OCI-LY3 (cell line): ENCODE results near the gene VSNL1.
"Not testable (repeated sequence)": the region's sequence is repeated elsewhere in the genome, so short reads cannot be mapped to it uniquely, and the experiment has no call there.

Experiments used
- H2AFZ ChIP-seq: fragments of 200-600, 300-600 bp; shearing (Covaris generic); 2 replicates; pipeline ENCODE4 v1.6.0; 2014; ENCODE audit warnings: antibody characterized with exemption, low read depth, low read length
- H3K27ac ChIP-seq: fragments of 200-600, 300-600 bp; sonication (generic); 2 replicates; pipeline ENCODE4 v1.5.1; 2014; ENCODE audit warnings: mild to moderate bottlenecking, low read length, moderate library complexity, mixed read lengths
- H3K27me3 ChIP-seq: fragments of 200-600, 300-600 bp; sonication (generic); 2 replicates; pipeline ENCODE4 v1.6.1; 2014; ENCODE audit warnings: low read depth, low read length, mixed read lengths
- H3K36me3 ChIP-seq: fragments of 200-600, 300-600 bp; sonication (generic); replicated peaks from 2 replicates; pipeline ENCODE3; 2014; ENCODE audit warnings: low read depth, low read length, mixed read lengths
- H3K4me1 ChIP-seq: fragments of 300-600, 200-600 bp; sonication (generic); 2 replicates; pipeline ENCODE4 v1.6.1; 2014; ENCODE audit warnings: low read length, mixed read lengths
- H3K4me2 ChIP-seq: fragments of 200-600, 300-600 bp; sonication (generic); 2 replicates; pipeline ENCODE4 v1.6.1; 2014; ENCODE audit warnings: low read length, mixed read lengths
- H3K4me3 ChIP-seq: fragments of 300-600, 200-600 bp; sonication (generic); 2 replicates; pipeline ENCODE4 v1.5.1; 2014; ENCODE audit warnings: antibody characterized with exemption, mild to moderate bottlenecking, low read length, moderate library complexity
- H3K79me2 ChIP-seq: fragments of 300-600, 200-600 bp; shearing (Covaris generic); 2 replicates; pipeline ENCODE4 v1.6.1; 2014; ENCODE audit warnings: mild to moderate bottlenecking, low read length, mixed read lengths
- H3K9ac ChIP-seq: fragments of 300-600, 200-600 bp; shearing (Covaris generic); 2 replicates; pipeline ENCODE4 v1.6.0; 2014; ENCODE audit warnings: mild to moderate bottlenecking, low read length, moderate library complexity
- H3K9me3 ChIP-seq: fragments of 200-600, 300-600 bp; shearing (Covaris generic); 2 replicates; pipeline ENCODE4 v1.6.1; 2014; ENCODE audit warnings: low read length, mixed read lengths; ENCODE audit not compliant: insufficient read depth
- H4K20me1 ChIP-seq: fragments of 200-600, 300-600 bp; sonication (generic); 2 replicates; pipeline ENCODE4 v1.6.1; 2016; ENCODE audit warnings: low read length, mixed read lengths; ENCODE audit not compliant: insufficient read depth
- EZH2phosphoT487 ChIP-seq: fragments of 200-600 bp; shearing (Covaris generic); IDR thresholded peaks from 2 replicates; pipeline ENCODE4 v1.6.1; 2018; ENCODE audit warnings: antibody characterized with exemption, mixed run types, low read depth
- TF ChIP-seq, protein P1 (sequence below): fragments of 200-600, 300-600 bp; sonication (generic); IDR thresholded peaks from 2 replicates; pipeline ENCODE4 v1.5.1; 2014; ENCODE audit warnings: antibody characterized with exemption, low read length, low read depth

VSNL1 gene

GRCh38 chr2:17557596-17557995 is 17.1 kb downstream of the VSNL1 start:
- H3K79me2 ChIP-seq = no peaks in the 10 kb centered on the region

GRCh38 chr2:17558053-17558452 is 17.6 kb downstream of the VSNL1 start:
- no peak overlapping the region for H2AFZ ChIP-seq
- no peak overlapping the region for H3K27ac ChIP-seq
- no peaks in the 10 kb centered on the region for H3K27me3 ChIP-seq
- no peak overlapping the region for H3K4me2 ChIP-seq
- no peaks in the 10 kb centered on the region for H4K20me1 ChIP-seq
- no peak overlapping the region for H3K4me3 ChIP-seq
- no peaks in the 10 kb centered on the region for H3K4me1 ChIP-seq
- no peaks in the 10 kb centered on the region for H3K9me3 ChIP-seq
- no peaks in the 10 kb centered on the region for H3K79me2 ChIP-seq
- no peak overlapping the region for H3K9ac ChIP-seq
- no peaks in the 10 kb centered on the region for H3K36me3 ChIP-seq
- TF ChIP-seq EZH2phosphoT487 = no peak
- TF ChIP-seq, protein P1, sequence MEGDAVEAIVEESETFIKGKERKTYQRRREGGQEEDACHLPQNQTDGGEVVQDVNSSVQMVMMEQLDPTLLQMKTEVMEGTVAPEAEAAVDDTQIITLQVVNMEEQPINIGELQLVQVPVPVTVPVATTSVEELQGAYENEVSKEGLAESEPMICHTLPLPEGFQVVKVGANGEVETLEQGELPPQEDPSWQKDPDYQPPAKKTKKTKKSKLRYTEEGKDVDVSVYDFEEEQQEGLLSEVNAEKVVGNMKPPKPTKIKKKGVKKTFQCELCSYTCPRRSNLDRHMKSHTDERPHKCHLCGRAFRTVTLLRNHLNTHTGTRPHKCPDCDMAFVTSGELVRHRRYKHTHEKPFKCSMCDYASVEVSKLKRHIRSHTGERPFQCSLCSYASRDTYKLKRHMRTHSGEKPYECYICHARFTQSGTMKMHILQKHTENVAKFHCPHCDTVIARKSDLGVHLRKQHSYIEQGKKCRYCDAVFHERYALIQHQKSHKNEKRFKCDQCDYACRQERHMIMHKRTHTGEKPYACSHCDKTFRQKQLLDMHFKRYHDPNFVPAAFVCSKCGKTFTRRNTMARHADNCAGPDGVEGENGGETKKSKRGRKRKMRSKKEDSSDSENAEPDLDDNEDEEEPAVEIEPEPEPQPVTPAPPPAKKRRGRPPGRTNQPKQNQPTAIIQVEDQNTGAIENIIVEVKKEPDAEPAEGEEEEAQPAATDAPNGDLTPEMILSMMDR = no peak

More at GRCh38 chr2:17557596-17557995, 17.1 kb downstream of the VSNL1 start:
- Histone ChIP-seq H3K4me3 (no peak overlapping the region), H3K27ac (no peak overlapping the region), H3K27me3 (no peaks in the 10 kb centered on the region), H3K9ac (no peak overlapping the region), H3K4me2 (no peak overlapping the region), H3K4me1 (no peaks in the 10 kb centered on the region), H4K20me1 (no peaks in the 10 kb centered on the region), H3K9me3 (no peaks in the 10 kb centered on the region), H2AFZ (no peak overlapping the region), H3K36me3 (no peaks in the 10 kb centered on the region)
- TF ChIP-seq, protein P1 = no peak

DNA sequence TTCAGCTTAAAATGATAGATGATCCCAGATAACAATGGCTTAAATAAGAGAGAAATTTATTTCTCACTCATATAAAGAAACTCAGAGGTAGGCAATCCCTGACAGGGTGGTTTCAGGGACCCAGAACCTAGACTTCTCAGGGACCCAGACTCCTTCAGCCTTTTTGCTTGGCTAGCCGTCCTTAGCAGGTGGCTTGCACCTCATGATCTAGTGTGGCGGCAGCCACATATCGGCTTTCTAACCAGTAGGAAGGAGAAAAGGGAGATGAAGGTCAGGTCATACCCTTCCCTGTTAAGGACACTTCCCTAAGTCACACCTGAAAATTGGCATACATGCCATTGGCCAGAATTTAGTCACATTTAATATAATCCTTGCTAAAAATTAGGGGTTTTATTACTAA is 18.4 kb downstream of the VSNL1 start:
- H3K9me3 ChIP-seq = no peaks in the 10 kb centered on the region
- H4K20me1 ChIP-seq = no peaks in the 10 kb centered on the region
- TF ChIP-seq EZH2phosphoT487 = no peak
- no peaks in the 10 kb centered on the region for H3K27me3 ChIP-seq
- no peak overlapping the region for H2AFZ ChIP-seq
- no peaks in the 10 kb centered on the region for H3K4me1 ChIP-seq
- no peaks in the 10 kb centered on the region for H3K36me3 ChIP-seq
- H3K79me2 ChIP-seq = no peaks in the 10 kb centered on the region
- H3K9ac ChIP-seq = no peak overlapping the region
- no peak overlapping the region for H3K27ac ChIP-seq
- no peak overlapping the region for H3K4me2 ChIP-seq
- no peak overlapping the region for H3K4me3 ChIP-seq

DNA sequence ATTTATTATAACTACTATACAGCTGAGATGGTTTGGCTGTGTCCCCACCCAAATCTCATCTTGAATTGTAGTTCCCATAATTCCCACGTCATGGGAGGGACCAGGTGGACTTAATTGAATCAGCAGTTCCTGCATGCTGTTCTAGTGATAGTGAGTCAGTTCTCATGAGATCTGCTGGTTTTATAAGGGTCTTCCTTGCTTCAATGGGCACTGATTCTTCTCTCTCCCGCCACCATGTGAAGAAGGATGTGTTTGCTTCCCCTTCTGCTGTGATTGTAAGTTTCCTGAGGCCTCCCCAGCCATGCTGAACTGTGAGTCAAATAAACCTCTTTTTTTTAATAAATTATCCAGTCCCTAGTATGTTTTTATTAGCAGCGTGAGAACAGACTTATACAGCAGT is 25.2 kb downstream of the VSNL1 start:
- H3K27me3 ChIP-seq, H4K20me1 ChIP-seq, H3K36me3 ChIP-seq, H3K4me3 ChIP-seq, H3K9me3 ChIP-seq, H2AFZ ChIP-seq, H3K4me1 ChIP-seq, H3K9ac ChIP-seq, H3K4me2 ChIP-seq, H3K79me2 ChIP-seq, H3K27ac ChIP-seq: not testable (repeated sequence)

GRCh38 chr2:17571681-17572080 is 31.2 kb downstream of the VSNL1 start:
- Histone ChIP-seq H3K36me3 (no peaks in the 10 kb centered on the region), H3K4me1 (peaks cover 32% of the 10 kb centered on the region), H3K79me2 (no peaks in the 10 kb centered on the region), H3K27ac (no peak overlapping the region), H3K9ac (no peak overlapping the region), H3K9me3 (no peaks in the 10 kb centered on the region), H3K4me2 (no peak overlapping the region), H3K4me3 (no peak overlapping the region), H4K20me1 (no peaks in the 10 kb centered on the region), H2AFZ (no peak overlapping the region), H3K27me3 (no peaks in the 10 kb centered on the region)
- no peak for TF ChIP-seq EZH2phosphoT487
- TF ChIP-seq, protein P1 = no peak
